Activated CD4-positive, alpha-beta memory T cell treated with anti-CD3 and anti-CD28 coated beads for 36 hours (primary cell): ENCODE results near the gene PDIA5. TPM values are rescaled to one million over a fixed set of nuclear protein-coding genes. Genes with fewer than 3 reads are reported as not detected.

Experiments
- CTCF ChIA-PET: fragments of 350-600 bp; sonication (Branson Sonifier 250); formaldehyde crosslinking; loops from one replicate; lab custom pipeline; 2021; ENCODE audit warnings: antibody characterized with exemption, inconsistent platforms; lab: Charles Lee
- POLR2A ChIA-PET: fragments of 350-600 bp; sonication (Branson Sonifier 250); formaldehyde crosslinking; loops from one replicate; lab custom pipeline; 2021; ENCODE audit warnings: antibody characterized with exemption; lab: Charles Lee
- DNase-seq: peaks from one replicate; pipeline ENCODE4 v3.0.0-alpha.2; 2020
- H3K27ac Mint-ChIP-seq: one replicate; pipeline ENCODE4 v1.8.0; 2021; ENCODE audit warnings: mixed read lengths
- H3K27me3 Mint-ChIP-seq: one replicate; pipeline ENCODE4 v1.8.0; 2021; ENCODE audit warnings: mixed read lengths
- H3K36me3 Mint-ChIP-seq: one replicate; pipeline ENCODE4 v1.8.0; 2021; ENCODE audit warnings: mixed read lengths
- H3K4me1 Mint-ChIP-seq: one replicate; pipeline ENCODE4 v1.8.0; 2021; ENCODE audit warnings: low read depth, mixed read lengths
- H3K4me3 Mint-ChIP-seq: one replicate; pipeline ENCODE4 v1.8.0; 2021; ENCODE audit warnings: mild to moderate bottlenecking, mixed read lengths
- H3K9me3 Mint-ChIP-seq: one replicate; pipeline ENCODE4 v1.8.0; 2021; ENCODE audit warnings: mixed read lengths
- intact Hi-C: fragments of 100-400 bp; cut with micrococcal nuclease; formaldehyde crosslinking; loops from one replicate; pipeline ENCODE4 v1.15.1; 2023
- total RNA-seq, 2 experiments: library from RNA; stranded (reverse); gene quantifications; one replicate each; pipeline ENCODE4 v1.2.3, GENCODE V29; 2021

Gene PDIA5
- total RNA-seq, 2 experiments from 2014 or later, result 21.7 to 21.8 TPM

DNA sequence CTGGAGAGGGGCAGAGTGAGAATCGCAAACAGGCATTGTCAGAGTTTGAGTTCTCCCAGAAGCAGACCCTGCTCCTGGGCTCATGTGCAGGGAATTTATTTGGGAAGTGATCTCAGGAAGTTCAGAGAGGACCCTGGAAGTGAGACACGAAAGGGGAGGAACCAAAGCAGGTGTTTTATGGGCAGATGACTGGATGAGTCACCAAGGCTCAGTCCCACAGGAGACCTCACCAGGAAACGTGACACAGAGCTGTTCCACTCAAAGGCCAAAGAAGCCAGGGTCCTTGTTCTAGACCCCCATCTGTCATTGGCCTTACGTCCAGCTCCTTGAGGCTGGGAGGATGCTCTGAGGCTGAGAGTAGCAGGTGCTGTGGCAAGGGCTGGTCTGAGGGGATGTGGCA lies 91.5 kb downstream of the PDIA5 start:
- POLR2A ChIA-PET, result no interaction called here
- Mint-ChIP-seq H3K27me3 (no peaks in the 10 kb centered on the region), H3K4me1 (no peaks in the 10 kb centered on the region), H3K27ac (no peak overlapping the region), H3K4me3 (no peak overlapping the region), H3K9me3 (no peaks in the 10 kb centered on the region), H3K36me3 (peaks cover 41% of the 10 kb centered on the region)
- CTCF ChIA-PET, result no interaction called here
- no peak for DNase-seq
- intact Hi-C loops, result no loop called here

GRCh38 chr3:123158899-123159390 lies 92.1 kb downstream of the PDIA5 start:
- intact Hi-C loops, result no loop called here
- H3K36me3 Mint-ChIP-seq, result peaks cover 47% of the 10 kb centered on the region

GRCh38 chr3:123159926-123160635 lies 93.3 kb downstream of the PDIA5 start:
- intact Hi-C loops, result no loop called here
- CTCF ChIA-PET, result no interaction called here
- H3K4me1 Mint-ChIP-seq, result no peaks in the 10 kb centered on the region
- DNase-seq, result no peak
- no peak overlapping the region for H3K27ac Mint-ChIP-seq
- H3K36me3 Mint-ChIP-seq, result peaks cover 54% of the 10 kb centered on the region
- H3K9me3 Mint-ChIP-seq, result peaks cover 3% of the 10 kb centered on the region
- H3K4me3 Mint-ChIP-seq, result no peak overlapping the region
- POLR2A ChIA-PET, result no interaction called here
- H3K27me3 Mint-ChIP-seq, result no peaks in the 10 kb centered on the region

More at GRCh38 chr3:123158899-123159390, 92.1 kb downstream of the PDIA5 start:
- no peaks in the 10 kb centered on the region for H3K9me3 Mint-ChIP-seq
- CTCF ChIA-PET, result no interaction called here
- H3K4me1 Mint-ChIP-seq, result no peaks in the 10 kb centered on the region
- POLR2A ChIA-PET, result no interaction called here
- H3K27me3 Mint-ChIP-seq, result no peaks in the 10 kb centered on the region
- DNase-seq, result no peak
- H3K4me3 Mint-ChIP-seq, result no peak overlapping the region
- no peak overlapping the region for H3K27ac Mint-ChIP-seq

- Mint-ChIP-seq H3K27me3 (no peaks in the 10 kb centered on the region), H3K4me1 (no peaks in the 10 kb centered on the region), H3K4me3 (no peak overlapping the region), H3K9me3 (peaks cover 3% of the 10 kb centered on the region), H3K27ac (no peak overlapping the region), H3K36me3 (peaks cover 58% of the 10 kb centered on the region)
- intact Hi-C loops, result no loop called here
- ChIA-PET CTCF (no interaction called here), POLR2A (no interaction called here)
- no peak for DNase-seq
These were observed 94.3 kb downstream of the PDIA5 start for GRCh38 chr3:123161167-123161566.

DNA sequence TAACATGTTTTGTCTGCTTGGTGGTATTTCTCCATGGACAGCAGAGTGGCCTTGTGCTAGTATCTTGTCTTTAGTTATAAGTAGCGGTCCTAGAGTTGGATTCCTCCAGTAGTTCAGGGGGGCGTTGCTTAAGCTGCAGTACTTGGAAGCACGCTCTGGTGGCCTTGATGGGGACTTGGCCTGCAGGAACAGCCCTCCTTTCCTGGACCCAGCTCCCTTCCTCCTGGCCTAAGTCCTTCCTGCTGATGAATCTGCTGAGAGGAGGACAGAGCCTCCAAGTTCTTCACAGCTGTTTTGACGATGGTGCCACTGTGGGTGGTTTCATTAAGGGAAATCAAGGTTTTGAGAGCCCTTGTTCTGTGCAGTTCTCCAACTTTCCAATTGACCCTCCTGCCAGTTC lies 96.3 kb downstream of the PDIA5 start:
- H3K36me3 Mint-ChIP-seq, result peaks cover 61% of the 10 kb centered on the region
- no peak overlapping the region for H3K27ac Mint-ChIP-seq
- DNase-seq, result no peak
- ChIA-PET POLR2A (no interaction called here), CTCF (no interaction called here)
- H3K4me1 Mint-ChIP-seq, result no peaks in the 10 kb centered on the region
- intact Hi-C loops, result no loop called here
- H3K27me3 Mint-ChIP-seq, result no peaks in the 10 kb centered on the region
- no peak overlapping the region for H3K4me3 Mint-ChIP-seq
- peaks cover 3% of the 10 kb centered on the region for H3K9me3 Mint-ChIP-seq

DNA sequence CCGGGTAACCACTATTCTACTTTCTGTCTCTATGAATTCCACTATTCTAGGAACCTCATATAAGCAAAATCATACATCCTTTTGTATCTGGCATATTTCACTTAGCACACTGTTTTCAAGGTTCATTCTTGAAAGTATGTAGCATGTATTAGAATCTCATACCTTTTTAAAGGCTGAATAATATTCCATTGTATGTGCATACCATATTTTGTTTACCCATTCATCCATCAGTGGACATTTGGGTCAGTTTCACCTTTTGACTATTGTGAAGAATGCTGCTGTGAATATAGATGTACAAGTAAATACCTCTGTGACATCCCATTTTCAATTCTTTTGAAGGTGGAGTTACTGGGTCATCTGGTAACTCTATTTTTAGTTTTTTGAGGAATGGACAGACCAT lies 98.3 kb downstream of the PDIA5 start:
- no peaks in the 10 kb centered on the region for H3K27me3 Mint-ChIP-seq
- H3K4me1 Mint-ChIP-seq, result no peaks in the 10 kb centered on the region
- peaks cover 50% of the 10 kb centered on the region for H3K36me3 Mint-ChIP-seq
- no peak overlapping the region for H3K4me3 Mint-ChIP-seq
- ChIA-PET POLR2A (no interaction called here), CTCF (no interaction called here)
- intact Hi-C loops, result no loop called here
- no peak overlapping the region for H3K27ac Mint-ChIP-seq
- H3K9me3 Mint-ChIP-seq, result peaks cover 3% of the 10 kb centered on the region
- no peak for DNase-seq

- H3K4me3 Mint-ChIP-seq, result no peak overlapping the region
- no peak for DNase-seq
- peaks cover 36% of the 10 kb centered on the region for H3K36me3 Mint-ChIP-seq
- H3K4me1 Mint-ChIP-seq, result no peaks in the 10 kb centered on the region
- peaks cover 3% of the 10 kb centered on the region for H3K9me3 Mint-ChIP-seq
- H3K27me3 Mint-ChIP-seq, result no peaks in the 10 kb centered on the region
- POLR2A ChIA-PET, result no interaction called here
- no peak overlapping the region for H3K27ac Mint-ChIP-seq
- CTCF ChIA-PET, result no interaction called here
- intact Hi-C loops, result no loop called here
These were observed 100.9 kb downstream of the PDIA5 start for GRCh38 chr3:123167686-123168085.

- H3K4me3 Mint-ChIP-seq, result no peak overlapping the region
- no peaks in the 10 kb centered on the region for H3K27me3 Mint-ChIP-seq
- H3K27ac Mint-ChIP-seq, result no peak overlapping the region
- H3K4me1 Mint-ChIP-seq, result no peaks in the 10 kb centered on the region
- CTCF ChIA-PET, result no interaction called here
- POLR2A ChIA-PET, result no interaction called here
- intact Hi-C loops, result no loop called here
- H3K36me3 Mint-ChIP-seq, result peaks cover 33% of the 10 kb centered on the region
- DNase-seq, result no peak
- peaks cover 3% of the 10 kb centered on the region for H3K9me3 Mint-ChIP-seq
These were observed 101.3 kb downstream of the PDIA5 start for GRCh38 chr3:123168122-123168521.

- Mint-ChIP-seq H3K27ac (no peak overlapping the region), H3K36me3 (peaks cover 31% of the 10 kb centered on the region), H3K9me3 (peaks cover 3% of the 10 kb centered on the region), H3K4me3 (no peak overlapping the region), H3K4me1 (no peaks in the 10 kb centered on the region), H3K27me3 (no peaks in the 10 kb centered on the region)
- intact Hi-C loops, result no loop called here
- DNase-seq, result no peak
- ChIA-PET CTCF (no interaction called here), POLR2A (no interaction called here)
These were observed 101.8 kb downstream of the PDIA5 start for GRCh38 chr3:123168605-123169004.

DNA sequence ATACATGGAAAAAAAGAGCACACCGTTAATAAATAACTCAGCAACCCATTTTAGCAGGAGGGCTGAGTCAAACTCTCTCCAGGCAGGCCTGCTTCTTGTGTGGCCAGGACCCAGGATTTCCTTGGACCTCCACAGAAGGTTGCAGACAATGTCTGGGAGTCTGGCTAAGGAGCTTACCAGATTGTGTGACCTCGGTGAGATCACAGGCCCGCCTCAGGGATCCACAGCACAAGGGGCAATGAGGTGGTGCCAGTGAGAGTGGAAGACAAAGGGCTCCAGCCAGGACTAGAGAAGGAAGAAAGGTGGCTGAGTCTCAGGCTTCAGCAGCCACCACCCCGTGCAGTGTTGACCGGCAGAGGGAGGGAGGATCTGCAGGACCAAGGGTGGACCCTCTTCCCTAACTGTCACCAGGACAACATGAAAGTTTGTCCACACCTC lies 102.7 kb downstream of the PDIA5 start:
- CTCF ChIA-PET, result no interaction called here

GRCh38 chr3:123169930-123170329 lies 103.1 kb downstream of the PDIA5 start:
- no peak overlapping the region for H3K4me3 Mint-ChIP-seq
- H3K36me3 Mint-ChIP-seq, result peaks cover 18% of the 10 kb centered on the region
- H3K27me3 Mint-ChIP-seq, result no peaks in the 10 kb centered on the region
- intact Hi-C loops, result no loop called here
- DNase-seq, result no peak
- H3K9me3 Mint-ChIP-seq, result peaks cover 2% of the 10 kb centered on the region
- H3K4me1 Mint-ChIP-seq, result no peaks in the 10 kb centered on the region
- H3K27ac Mint-ChIP-seq, result no peak overlapping the region
- POLR2A ChIA-PET, result no interaction called here
- CTCF ChIA-PET, result no interaction called here

More for the DNA sequence above, 102.7 kb downstream of the PDIA5 start:
- DNase-seq, result no peak
- intact Hi-C loops, result no loop called here
- Mint-ChIP-seq H3K27me3 (no peaks in the 10 kb centered on the region), H3K4me3 (no peak overlapping the region), H3K4me1 (no peaks in the 10 kb centered on the region), H3K27ac (no peak overlapping the region), H3K36me3 (peaks cover 22% of the 10 kb centered on the region), H3K9me3 (peaks cover 3% of the 10 kb centered on the region)
- POLR2A ChIA-PET, result no interaction called here

- Mint-ChIP-seq H3K36me3 (peaks cover 10% of the 10 kb centered on the region), H3K4me3 (no peak overlapping the region), H3K27me3 (no peaks in the 10 kb centered on the region), H3K4me1 (no peaks in the 10 kb centered on the region), H3K9me3 (peaks cover 10% of the 10 kb centered on the region), H3K27ac (no peak overlapping the region)
- no peak for DNase-seq
- intact Hi-C loops, result no loop called here
- CTCF ChIA-PET, result no interaction called here
- POLR2A ChIA-PET, result no interaction called here
These were observed 114.0 kb downstream of the PDIA5 start for GRCh38 chr3:123180791-123181190.

DNA sequence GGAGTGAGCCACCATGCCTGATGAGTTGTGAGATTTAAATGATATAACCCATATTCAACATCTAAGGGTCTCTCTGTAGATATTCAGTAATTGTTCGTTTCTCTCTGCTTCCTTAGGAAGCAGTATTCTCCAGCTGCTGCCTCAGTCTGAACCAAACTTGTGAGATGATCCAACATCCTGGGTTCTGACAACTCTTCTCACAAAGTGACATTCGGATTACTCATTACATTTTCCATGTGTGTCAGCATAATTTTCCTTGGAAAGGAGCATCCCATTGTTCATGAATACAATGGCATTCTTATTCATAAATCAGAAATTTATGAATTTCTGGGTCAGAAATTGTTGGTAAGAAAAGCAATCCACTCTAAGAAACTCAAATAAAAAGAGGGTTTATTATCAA lies 119.9 kb downstream of the PDIA5 start:
- Mint-ChIP-seq H3K27ac (no peak overlapping the region), H3K4me1 (no peaks in the 10 kb centered on the region), H3K27me3 (peaks cover 2% of the 10 kb centered on the region), H3K36me3 (peaks cover 6% of the 10 kb centered on the region), H3K9me3 (peaks cover 8% of the 10 kb centered on the region), H3K4me3 (no peak overlapping the region)
- intact Hi-C loops, result no loop called here
- ChIA-PET CTCF (no interaction called here), POLR2A (no interaction called here)
- DNase-seq, result no peak
